SK-N-SH treated with all-trans-retinoic acid at 6 μM for 48 hours (cell line): ENCODE measurements around the gene UBE3C.

Experiments
- ESRRG ChIP-seq: fragments of 250-450 bp; sonication (Bioruptor Pico); IDR thresholded peaks from 2 replicates; pipeline ENCODE4 v1.6.1; 2021; ENCODE audit warnings: mild to moderate bottlenecking
- GLIS3 ChIP-seq: fragments of 250-450 bp; sonication (Bioruptor Pico); IDR thresholded peaks from 2 replicates; pipeline ENCODE4 v1.5.0; 2020; ENCODE audit warnings: mild to moderate bottlenecking, moderate library complexity
- RARB ChIP-seq: fragments of 250-450 bp; sonication (Bioruptor Pico); IDR thresholded peaks from 2 replicates; pipeline ENCODE4 v1.8.0; 2021; ENCODE audit warnings: mild to moderate bottlenecking, moderate library complexity
- ZFP3 ChIP-seq: fragments of 250-450 bp; sonication (Bioruptor Pico); IDR thresholded peaks from 2 replicates; pipeline ENCODE4 v1.5.0; 2020; ENCODE audit warnings: mild to moderate bottlenecking, moderate library complexity
- ZFP30 ChIP-seq: fragments of 450-650 bp; formaldehyde crosslinking; IDR thresholded peaks from 2 replicates; pipeline ENCODE4 v1.5.0; 2022; ENCODE audit warnings: mild to moderate bottlenecking, moderate library complexity
- ZNF565 ChIP-seq: fragments of 450-650 bp; formaldehyde crosslinking; conservative IDR thresholded peaks from 2 replicates; pipeline ENCODE4 v1.5.0; 2020; ENCODE audit warnings: low read depth, mild to moderate bottlenecking, moderate library complexity
- ZNF8 ChIP-seq: fragments of 450-650 bp; formaldehyde crosslinking; IDR thresholded peaks from 2 replicates; pipeline ENCODE4 v1.5.0; 2020; ENCODE audit warnings: mild to moderate bottlenecking, moderate library complexity
- TF ChIP-seq, protein P1 (sequence below): fragments of 250-450 bp; sonication (Bioruptor Pico); IDR thresholded peaks from 2 replicates; pipeline ENCODE4 v1.5.0; 2020; ENCODE audit warnings: mild to moderate bottlenecking, moderate library complexity
- TF ChIP-seq, protein P2 (sequence below): fragments of 250-450 bp; sonication (Bioruptor Pico); IDR thresholded peaks from 2 replicates; pipeline ENCODE4 v1.8.0; 2021; ENCODE audit warnings: low read depth, mild to moderate bottlenecking, moderate library complexity, borderline replicate concordance
- TF ChIP-seq, protein P3 (sequence below): fragments of 250-450 bp; sonication (Bioruptor Pico); IDR thresholded peaks from 2 replicates; pipeline ENCODE4 v1.5.1; 2021; ENCODE audit warnings: mild to moderate bottlenecking, moderate library complexity
- TF ChIP-seq, protein P4 (sequence below): fragments of 250-450 bp; sonication (Bioruptor Pico); IDR thresholded peaks from 2 replicates; pipeline ENCODE4 v1.5.1; 2020; ENCODE audit warnings: low read depth, mild to moderate bottlenecking, moderate library complexity
- TF ChIP-seq, protein P5 (sequence below): fragments of 250-450 bp; sonication (Bioruptor Pico); IDR thresholded peaks from 2 replicates; pipeline ENCODE4 v1.8.0; 2020; ENCODE audit warnings: mild to moderate bottlenecking, moderate library complexity, borderline replicate concordance

DNA sequence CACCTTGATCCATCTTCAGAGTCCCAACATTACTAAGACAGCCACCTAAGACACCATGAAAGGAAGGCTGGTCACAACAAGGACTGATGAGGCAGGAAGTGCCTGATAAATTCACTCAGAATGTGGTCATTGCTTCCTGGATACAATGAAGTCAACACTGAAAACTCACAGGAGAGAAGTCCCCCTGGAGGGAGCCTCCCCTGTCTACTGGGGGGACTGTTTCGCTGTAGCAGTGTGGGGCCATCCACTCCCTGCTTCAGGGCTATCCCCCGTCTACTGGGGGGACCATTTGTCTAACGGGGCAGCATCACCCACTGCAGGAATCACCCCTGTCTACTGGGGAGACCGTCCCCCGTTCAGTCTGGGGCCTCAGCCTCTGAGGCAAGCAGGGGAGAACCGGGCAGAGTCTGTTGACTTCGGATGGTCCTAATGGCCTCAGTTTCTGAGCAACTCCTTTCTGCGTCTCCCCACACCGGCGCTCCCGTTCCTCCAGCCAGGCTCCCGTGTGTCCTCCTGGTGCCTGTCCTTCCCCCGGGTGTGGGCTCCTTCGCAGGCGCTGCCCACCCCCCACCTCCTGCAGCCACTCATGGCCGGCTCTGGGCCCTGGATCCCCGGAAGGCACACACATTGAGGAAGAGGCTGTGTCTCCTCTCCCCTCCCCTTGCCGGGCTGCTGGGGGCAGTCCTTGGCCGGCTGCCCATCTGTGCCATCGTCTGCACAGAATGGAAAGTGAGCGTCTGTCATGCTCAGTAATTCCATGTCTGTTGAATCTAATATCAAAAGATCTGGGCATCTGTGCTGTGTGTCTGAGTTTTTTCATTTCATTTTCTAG is 138.2 kb downstream of the UBE3C start:
- TF ChIP-seq, protein P1, sequence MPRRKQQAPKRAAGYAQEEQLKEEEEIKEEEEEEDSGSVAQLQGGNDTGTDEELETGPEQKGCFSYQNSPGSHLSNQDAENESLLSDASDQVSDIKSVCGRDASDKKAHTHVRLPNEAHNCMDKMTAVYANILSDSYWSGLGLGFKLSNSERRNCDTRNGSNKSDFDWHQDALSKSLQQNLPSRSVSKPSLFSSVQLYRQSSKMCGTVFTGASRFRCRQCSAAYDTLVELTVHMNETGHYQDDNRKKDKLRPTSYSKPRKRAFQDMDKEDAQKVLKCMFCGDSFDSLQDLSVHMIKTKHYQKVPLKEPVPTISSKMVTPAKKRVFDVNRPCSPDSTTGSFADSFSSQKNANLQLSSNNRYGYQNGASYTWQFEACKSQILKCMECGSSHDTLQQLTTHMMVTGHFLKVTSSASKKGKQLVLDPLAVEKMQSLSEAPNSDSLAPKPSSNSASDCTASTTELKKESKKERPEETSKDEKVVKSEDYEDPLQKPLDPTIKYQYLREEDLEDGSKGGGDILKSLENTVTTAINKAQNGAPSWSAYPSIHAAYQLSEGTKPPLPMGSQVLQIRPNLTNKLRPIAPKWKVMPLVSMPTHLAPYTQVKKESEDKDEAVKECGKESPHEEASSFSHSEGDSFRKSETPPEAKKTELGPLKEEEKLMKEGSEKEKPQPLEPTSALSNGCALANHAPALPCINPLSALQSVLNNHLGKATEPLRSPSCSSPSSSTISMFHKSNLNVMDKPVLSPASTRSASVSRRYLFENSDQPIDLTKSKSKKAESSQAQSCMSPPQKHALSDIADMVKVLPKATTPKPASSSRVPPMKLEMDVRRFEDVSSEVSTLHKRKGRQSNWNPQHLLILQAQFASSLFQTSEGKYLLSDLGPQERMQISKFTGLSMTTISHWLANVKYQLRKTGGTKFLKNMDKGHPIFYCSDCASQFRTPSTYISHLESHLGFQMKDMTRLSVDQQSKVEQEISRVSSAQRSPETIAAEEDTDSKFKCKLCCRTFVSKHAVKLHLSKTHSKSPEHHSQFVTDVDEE (CRISPR knock-in tag) = peak; percentile 66
- TF ChIP-seq ESRRG (CRISPR knock-in tag) (no peak), ZNF8 (CRISPR knock-in tag) (no peak), ZFP3 (CRISPR knock-in tag) (no peak), RARB (CRISPR knock-in tag) (no peak), GLIS3 (CRISPR knock-in tag) (no peak), ZNF565 (no peak), ZFP30 (CRISPR knock-in tag) (no peak)
- TF ChIP-seq, protein P2, sequence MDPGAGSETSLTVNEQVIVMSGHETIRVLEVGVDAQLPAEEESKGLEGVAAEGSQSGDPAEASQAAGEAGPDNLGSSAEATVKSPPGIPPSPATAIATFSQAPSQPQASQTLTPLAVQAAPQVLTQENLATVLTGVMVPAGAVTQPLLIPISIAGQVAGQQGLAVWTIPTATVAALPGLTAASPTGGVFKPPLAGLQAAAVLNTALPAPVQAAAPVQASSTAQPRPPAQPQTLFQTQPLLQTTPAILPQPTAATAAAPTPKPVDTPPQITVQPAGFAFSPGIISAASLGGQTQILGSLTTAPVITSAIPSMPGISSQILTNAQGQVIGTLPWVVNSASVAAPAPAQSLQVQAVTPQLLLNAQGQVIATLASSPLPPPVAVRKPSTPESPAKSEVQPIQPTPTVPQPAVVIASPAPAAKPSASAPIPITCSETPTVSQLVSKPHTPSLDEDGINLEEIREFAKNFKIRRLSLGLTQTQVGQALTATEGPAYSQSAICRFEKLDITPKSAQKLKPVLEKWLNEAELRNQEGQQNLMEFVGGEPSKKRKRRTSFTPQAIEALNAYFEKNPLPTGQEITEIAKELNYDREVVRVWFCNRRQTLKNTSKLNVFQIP (CRISPR knock-in tag) = no peak
- TF ChIP-seq, protein P3, sequence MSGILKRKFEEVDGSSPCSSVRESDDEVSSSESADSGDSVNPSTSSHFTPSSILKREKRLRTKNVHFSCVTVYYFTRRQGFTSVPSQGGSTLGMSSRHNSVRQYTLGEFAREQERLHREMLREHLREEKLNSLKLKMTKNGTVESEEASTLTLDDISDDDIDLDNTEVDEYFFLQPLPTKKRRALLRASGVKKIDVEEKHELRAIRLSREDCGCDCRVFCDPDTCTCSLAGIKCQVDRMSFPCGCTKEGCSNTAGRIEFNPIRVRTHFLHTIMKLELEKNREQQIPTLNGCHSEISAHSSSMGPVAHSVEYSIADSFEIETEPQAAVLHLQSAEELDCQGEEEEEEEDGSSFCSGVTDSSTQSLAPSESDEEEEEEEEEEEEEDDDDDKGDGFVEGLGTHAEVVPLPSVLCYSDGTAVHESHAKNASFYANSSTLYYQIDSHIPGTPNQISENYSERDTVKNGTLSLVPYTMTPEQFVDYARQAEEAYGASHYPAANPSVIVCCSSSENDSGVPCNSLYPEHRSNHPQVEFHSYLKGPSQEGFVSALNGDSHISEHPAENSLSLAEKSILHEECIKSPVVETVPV (CRISPR knock-in tag) = no peak
- TF ChIP-seq, protein P4, sequence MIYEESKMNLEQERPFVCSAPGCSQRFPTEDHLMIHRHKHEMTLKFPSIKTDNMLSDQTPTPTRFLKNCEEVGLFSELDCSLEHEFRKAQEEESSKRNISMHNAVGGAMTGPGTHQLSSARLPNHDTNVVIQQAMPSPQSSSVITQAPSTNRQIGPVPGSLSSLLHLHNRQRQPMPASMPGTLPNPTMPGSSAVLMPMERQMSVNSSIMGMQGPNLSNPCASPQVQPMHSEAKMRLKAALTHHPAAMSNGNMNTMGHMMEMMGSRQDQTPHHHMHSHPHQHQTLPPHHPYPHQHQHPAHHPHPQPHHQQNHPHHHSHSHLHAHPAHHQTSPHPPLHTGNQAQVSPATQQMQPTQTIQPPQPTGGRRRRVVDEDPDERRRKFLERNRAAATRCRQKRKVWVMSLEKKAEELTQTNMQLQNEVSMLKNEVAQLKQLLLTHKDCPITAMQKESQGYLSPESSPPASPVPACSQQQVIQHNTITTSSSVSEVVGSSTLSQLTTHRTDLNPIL (CRISPR knock-in tag) = no peak
- TF ChIP-seq, protein P5, sequence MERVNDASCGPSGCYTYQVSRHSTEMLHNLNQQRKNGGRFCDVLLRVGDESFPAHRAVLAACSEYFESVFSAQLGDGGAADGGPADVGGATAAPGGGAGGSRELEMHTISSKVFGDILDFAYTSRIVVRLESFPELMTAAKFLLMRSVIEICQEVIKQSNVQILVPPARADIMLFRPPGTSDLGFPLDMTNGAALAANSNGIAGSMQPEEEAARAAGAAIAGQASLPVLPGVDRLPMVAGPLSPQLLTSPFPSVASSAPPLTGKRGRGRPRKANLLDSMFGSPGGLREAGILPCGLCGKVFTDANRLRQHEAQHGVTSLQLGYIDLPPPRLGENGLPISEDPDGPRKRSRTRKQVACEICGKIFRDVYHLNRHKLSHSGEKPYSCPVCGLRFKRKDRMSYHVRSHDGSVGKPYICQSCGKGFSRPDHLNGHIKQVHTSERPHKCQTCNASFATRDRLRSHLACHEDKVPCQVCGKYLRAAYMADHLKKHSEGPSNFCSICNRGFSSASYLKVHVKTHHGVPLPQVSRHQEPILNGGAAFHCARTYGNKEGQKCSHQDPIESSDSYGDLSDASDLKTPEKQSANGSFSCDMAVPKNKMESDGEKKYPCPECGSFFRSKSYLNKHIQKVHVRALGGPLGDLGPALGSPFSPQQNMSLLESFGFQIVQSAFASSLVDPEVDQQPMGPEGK (CRISPR knock-in tag) = peak; percentile 27; the same call in 1 of the 2 replicates
